ENCODE measurements around the gene TSPAN9.

- TF ChIP-seq GATA3 (IDR thresholded peaks at IDR 0.05; ENCODE audit: low read depth, low read length) (no peak), GATA2 (IDR thresholded peaks at IDR 0.05; ENCODE audit: low read depth, low read length) (no peak)
Measured at GRCh38 chr12:3193131-3193530, 116.0 kb downstream of the TSPAN9 start.

Data from SH-SY5Y (cell line).